Uterus (tissue), 4 donors: ENCODE measurements around the gene PTX4. TPM values are rescaled to one million over a fixed set of nuclear protein-coding genes. Genes with fewer than 3 reads are reported as not detected.
A peak's percentile ranks its signal among the peaks of the same experiment; 100 is the strongest.

Experiments
- DNase-seq, 2 donors: peaks; one replicate each; pipeline ENCODE4 v3.0.0-alpha.2; 2019 to 2020
- H3K27ac ChIP-seq, 2 donors: fragments of 200-600 bp; sonication (generic); 1 replicate in 1 of 2; 2 replicates in 1 of 2; pipeline ENCODE4 v1.5.1; 2016 to 2018
- H3K27me3 ChIP-seq, 2 donors: fragments of 200-600 bp; sonication (generic); one replicate each; pipeline ENCODE4 v1.5.1; 2018 to 2019; ENCODE audit warnings: control low read depth in 1 of 2
- H3K36me3 ChIP-seq, 2 donors: fragments of 200-600 bp; sonication (generic); one replicate each; pipeline ENCODE4 v1.5.1; 2019; ENCODE audit warnings: control low read depth in 1 of 2
- H3K4me1 ChIP-seq, 2 donors: fragments of 200-600 bp; sonication (generic); one replicate each; pipeline ENCODE4 v1.5.1; 2018 to 2019; ENCODE audit warnings: control low read depth in 1 of 2
- H3K4me3 ChIP-seq, 2 donors: fragments of 200-600 bp; sonication (generic); 1 replicate in 1 of 2; 2 replicates in 1 of 2; pipeline ENCODE4 v1.5.1; 2018 to 2019; ENCODE audit warnings: mild to moderate bottlenecking in 1 of 2
- H3K9me3 ChIP-seq, 2 donors: fragments of 200-600 bp; sonication (generic); one replicate each; pipeline ENCODE4 v1.5.1; 2019; ENCODE audit warnings: control low read depth in 1 of 2
- POLR2A ChIP-seq, 2 donors: fragments of 450-650 bp; IDR thresholded peaks; one replicate each; pipeline ENCODE4 v1.6.1; 2016; ENCODE audit warnings: antibody characterized with exemption in 2 of 2, mild to moderate bottlenecking in 1 of 2, moderate library complexity in 1 of 2
- intact Hi-C: fragments of 100-400 bp; cut with DNase I; formaldehyde crosslinking; loops from one replicate; pipeline ENCODE4 v1.15.1; 2023; ENCODE audit warnings: low total_unique reads
- total RNA-seq, 4 donors: library from RNA; depleted of rRNA in 3 of 4; stranded (reverse); fragments of >200 nt in 3 of 4; gene quantifications; one replicate each; pipeline versions ENCODE4 v1.1.0 to v1.2.4, GENCODE V29; 2014 to 2023
- TF ChIP-seq, protein P1 (sequence below), 4 experiments: fragments of 200-600 bp in 2 of 4; fragments of 450-650 bp in 2 of 4; sonication (generic) in 2 of 4; IDR thresholded peaks; one replicate each; pipeline ENCODE4 v1.5.1; 2016 to 2019; ENCODE audit warnings: antibody characterized with exemption in 4 of 4, mild to moderate bottlenecking in 2 of 4, moderate library complexity in 1 of 4
- donor health status: DM: yes; HTN: yes; CAD: no.

PTX4 gene
- total RNA-seq, 4 donors from 2014 or later = 0.28 to 0.52 TPM; not detected in 2

DNA sequence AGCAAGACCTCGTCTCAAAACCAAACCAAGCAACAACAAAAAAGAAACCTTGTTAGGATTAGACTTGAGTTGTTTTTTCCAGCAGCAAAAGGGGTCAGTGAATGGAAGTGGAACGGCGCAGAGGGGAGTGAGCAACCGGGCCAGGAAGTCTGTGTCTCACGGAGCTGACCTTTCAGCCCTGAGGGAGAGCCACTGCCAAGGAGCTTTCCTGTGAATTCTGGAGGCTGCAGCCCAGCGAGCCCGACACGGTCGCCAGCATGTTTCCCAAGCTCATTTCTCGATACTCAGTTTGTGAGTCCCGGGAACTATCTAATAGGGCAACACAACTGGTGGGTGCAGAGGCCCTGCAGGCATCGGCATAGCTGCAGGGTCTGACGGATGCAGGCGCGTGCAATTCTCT is 24.0 kb upstream of the PTX4 start:
- Histone ChIP-seq H3K4me3 (no peak overlapping the region), H3K27me3 (no peaks in the 10 kb centered on the region), H3K4me1 (no peaks in the 10 kb centered on the region), H3K36me3 (no peaks in the 10 kb centered on the region), H3K9me3 (peaks cover 0 to 15% of the 10 kb centered on the region in 2 donors), H3K27ac (no peak overlapping the region)
- DNase-seq = no peak
- TF ChIP-seq, protein P1, sequence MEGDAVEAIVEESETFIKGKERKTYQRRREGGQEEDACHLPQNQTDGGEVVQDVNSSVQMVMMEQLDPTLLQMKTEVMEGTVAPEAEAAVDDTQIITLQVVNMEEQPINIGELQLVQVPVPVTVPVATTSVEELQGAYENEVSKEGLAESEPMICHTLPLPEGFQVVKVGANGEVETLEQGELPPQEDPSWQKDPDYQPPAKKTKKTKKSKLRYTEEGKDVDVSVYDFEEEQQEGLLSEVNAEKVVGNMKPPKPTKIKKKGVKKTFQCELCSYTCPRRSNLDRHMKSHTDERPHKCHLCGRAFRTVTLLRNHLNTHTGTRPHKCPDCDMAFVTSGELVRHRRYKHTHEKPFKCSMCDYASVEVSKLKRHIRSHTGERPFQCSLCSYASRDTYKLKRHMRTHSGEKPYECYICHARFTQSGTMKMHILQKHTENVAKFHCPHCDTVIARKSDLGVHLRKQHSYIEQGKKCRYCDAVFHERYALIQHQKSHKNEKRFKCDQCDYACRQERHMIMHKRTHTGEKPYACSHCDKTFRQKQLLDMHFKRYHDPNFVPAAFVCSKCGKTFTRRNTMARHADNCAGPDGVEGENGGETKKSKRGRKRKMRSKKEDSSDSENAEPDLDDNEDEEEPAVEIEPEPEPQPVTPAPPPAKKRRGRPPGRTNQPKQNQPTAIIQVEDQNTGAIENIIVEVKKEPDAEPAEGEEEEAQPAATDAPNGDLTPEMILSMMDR (IDR thresholded peaks at IDR 0.05) = no peak
- no peak for TF ChIP-seq POLR2A (IDR thresholded peaks at IDR 0.05)
- intact Hi-C loops = no loop called here

DNA sequence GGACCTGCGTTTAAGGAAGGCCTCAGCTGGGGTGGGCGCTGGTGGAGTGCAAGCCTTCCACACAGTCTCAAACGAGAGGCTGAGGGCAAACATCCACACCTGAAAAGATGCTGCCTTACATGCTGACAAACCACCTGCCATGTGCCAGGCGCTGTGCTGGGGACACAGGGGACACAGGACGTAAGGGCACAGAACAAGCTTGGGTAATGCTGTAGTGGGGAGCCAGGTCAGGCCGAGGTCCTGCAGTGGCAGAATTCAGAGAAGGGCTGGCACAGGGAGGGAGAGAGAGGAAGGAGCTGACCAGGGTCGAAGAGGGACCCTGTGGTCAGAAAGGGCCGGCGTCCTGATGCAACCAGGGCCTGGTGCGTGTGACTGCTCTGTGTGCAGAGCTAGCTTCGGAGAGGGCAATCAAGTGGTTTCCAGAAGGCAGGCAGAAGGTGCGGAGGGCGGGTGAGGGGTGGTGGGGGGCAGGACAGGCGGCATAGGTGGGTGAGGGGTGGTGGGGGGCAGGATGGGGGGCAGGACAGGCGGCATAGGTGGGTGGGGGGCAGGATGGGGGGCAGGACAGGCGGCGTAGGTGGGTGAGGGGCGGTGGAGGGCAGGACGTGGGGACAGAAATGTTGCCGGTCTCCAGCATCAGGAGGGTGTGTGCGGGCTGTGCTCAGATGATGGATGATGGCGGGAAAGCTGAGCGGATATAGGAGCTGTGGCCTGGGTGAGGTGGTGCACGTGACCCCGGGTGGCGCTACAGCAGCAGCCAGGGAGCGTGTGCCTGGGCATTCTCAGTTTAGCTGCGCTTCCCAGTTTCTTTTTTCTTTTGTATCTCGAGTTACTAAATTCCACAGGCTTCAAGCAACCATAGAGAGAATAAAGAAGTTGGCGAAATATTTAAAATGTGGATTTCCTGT is 23.2 kb upstream of the PTX4 start:
- Histone ChIP-seq H3K27ac (no peak overlapping the region), H3K27me3 (no peaks in the 10 kb centered on the region), H3K4me3 (no peak overlapping the region), H3K4me1 (no peaks in the 10 kb centered on the region), H3K36me3 (no peaks in the 10 kb centered on the region), H3K9me3 (peaks cover 0 to 15% of the 10 kb centered on the region in 2 donors)
- no peak for DNase-seq
- TF ChIP-seq, protein P1 (IDR thresholded peaks at IDR 0.05) = no peak
- no peak for TF ChIP-seq POLR2A (IDR thresholded peaks at IDR 0.05)
- intact Hi-C loops = no loop called here

DNA sequence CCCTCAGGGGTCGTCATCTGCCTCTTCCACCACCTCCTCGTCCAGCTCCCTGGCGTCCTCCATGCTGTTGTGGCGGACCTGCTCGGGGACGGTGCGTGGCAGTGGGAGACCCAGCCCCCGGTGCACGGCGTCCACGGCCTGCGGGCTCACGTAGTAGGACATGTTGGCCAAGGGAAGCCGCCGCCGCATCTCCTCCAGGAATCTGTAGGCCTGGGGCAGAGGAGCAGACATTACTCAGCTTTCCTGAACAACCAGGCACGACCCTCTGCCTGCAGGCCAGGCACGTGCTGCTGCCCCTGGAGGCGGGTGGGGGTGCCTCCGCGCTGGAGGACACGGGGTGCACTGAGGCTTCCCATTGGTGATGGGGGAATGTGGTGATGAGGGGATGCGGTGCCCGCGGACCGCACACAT is 22.2 kb upstream of the PTX4 start:
- H3K4me3 ChIP-seq = no peak overlapping the region
- no peaks in the 10 kb centered on the region for H3K27me3 ChIP-seq
- H3K27ac ChIP-seq = no peak overlapping the region
- intact Hi-C loops = no loop called here
- TF ChIP-seq POLR2A (IDR thresholded peaks at IDR 0.05) = no peak
- TF ChIP-seq, protein P1 (IDR thresholded peaks at IDR 0.05) = no peak
- H3K4me1 ChIP-seq = no peaks in the 10 kb centered on the region
- no peaks in the 10 kb centered on the region for H3K36me3 ChIP-seq
- DNase-seq = no peak
- H3K9me3 ChIP-seq = peaks cover 0 to 15% of the 10 kb centered on the region in 2 donors

DNA sequence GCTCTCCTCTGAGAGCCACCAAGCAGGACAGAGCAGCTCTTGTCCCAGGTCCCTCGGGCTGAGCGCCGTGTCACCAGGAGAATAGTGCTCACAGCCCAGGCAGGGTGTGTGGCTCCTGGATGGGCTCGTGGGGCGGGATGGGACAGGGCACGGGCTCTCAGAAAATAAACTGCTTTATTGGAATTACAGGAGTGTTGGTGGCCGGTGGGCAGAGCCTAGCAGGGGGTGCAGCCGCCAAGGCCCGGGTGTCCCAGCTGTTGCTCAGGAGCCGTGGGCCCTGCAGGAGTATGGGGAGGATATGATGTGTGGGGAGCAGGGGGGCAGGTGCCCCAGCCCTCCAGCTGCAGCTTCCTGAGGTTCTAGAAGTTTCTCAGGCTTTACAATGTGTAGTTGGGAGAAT is 21.5 kb upstream of the PTX4 start:
- no peak overlapping the region for H3K4me3 ChIP-seq
- H3K36me3 ChIP-seq = no peaks in the 10 kb centered on the region

More for the DNA sequence above, 21.5 kb upstream of the PTX4 start:
- Histone ChIP-seq H3K27me3 (no peaks in the 10 kb centered on the region), H3K27ac (peak overlapping the region; percentile 24 to 52), H3K9me3 (peaks cover 0 to 14% of the 10 kb centered on the region in 2 donors), H3K4me1 (no peaks in the 10 kb centered on the region)
- DNase-seq = no peak
- no peak for TF ChIP-seq POLR2A (IDR thresholded peaks at IDR 0.05)
- TF ChIP-seq, protein P1 (IDR thresholded peaks at IDR 0.05) = no peak
- intact Hi-C loops = no loop called here
